ENCODE data around the gene ZNF134.

- TF ChIP-seq CTCF (IDR thresholded peaks at IDR 0.05; ENCODE audit: extremely low read depth in 1 of 2, insufficient read depth in 1 of 2, low read depth in 1 of 2, low read length in 2 of 2) (no peak), JUN (IDR thresholded peaks at IDR 0.05; ENCODE audit: borderline replicate concordance, insufficient read depth, insufficient read length, low read depth) (no peak), POLR2A (IDR thresholded peaks at IDR 0.05; ENCODE audit: low read depth, low read length) (no peak), MAX (IDR thresholded peaks at IDR 0.05; ENCODE audit: insufficient read depth, insufficient read length) (no peak), POLR2AphosphoS5 (IDR thresholded peaks at IDR 0.05; ENCODE audit: insufficient read depth, low read depth, low read length) (no peak), EZH2 (IDR thresholded peaks at IDR 0.05; ENCODE audit: borderline replicate concordance, low read depth, low read length, severe bottlenecking) (no peak), MYC (IDR thresholded peaks at IDR 0.05; ENCODE audit: low read depth, low read length) (no peak)
Measured at GRCh38 chr19:57664269-57665127, 50.5 kb downstream of the ZNF134 start.
